H1 (cell line): ENCODE data around the gene ADGRL3. TPM values are rescaled to one million over a fixed set of nuclear protein-coding genes. Genes with fewer than 3 reads are reported as not detected.

Experiments
- ASH2L ChIP-seq: fragments of 200-600, 300-600 bp; sonication (generic); IDR thresholded peaks from one replicate; pipeline ENCODE4 v1.7.1; 2017; ENCODE audit warnings: low read length
- ATF2 ChIP-seq: IDR thresholded peaks from 2 replicates; pipeline ENCODE4 v1.6.1; 2012; ENCODE audit warnings: low read length, inconsistent platforms
- BACH1 ChIP-seq: IDR thresholded peaks from 2 replicates; pipeline ENCODE4 v1.6.1; 2012; ENCODE audit warnings: low read length, improper control_type of control experiment
- BRCA1 ChIP-seq: IDR thresholded peaks from 2 replicates; pipeline ENCODE4 v1.6.1; 2012; ENCODE audit warnings: low read depth, low read length, improper control_type of control experiment
- CBX5 ChIP-seq: fragments of 300-800, 300-1000 bp; sonication (generic); IDR thresholded peaks from 2 replicates; pipeline ENCODE4 v1.7.1; 2016; ENCODE audit warnings: antibody characterized with exemption, low read length, low read depth
- CHD2 ChIP-seq: IDR thresholded peaks from 2 replicates; pipeline ENCODE4 v1.6.1; 2012; ENCODE audit warnings: low read length, improper control_type of control experiment
- CREB1 ChIP-seq: IDR thresholded peaks from 2 replicates; pipeline ENCODE4 v1.6.1; 2012; ENCODE audit warnings: inconsistent platforms
- EGR1 ChIP-seq: IDR thresholded peaks from 2 replicates; pipeline ENCODE4 v1.6.1; 2011; ENCODE audit warnings: low read depth, low read length, borderline replicate concordance
- EZH2 ChIP-seq: fragments of 200-600 bp; sonication (generic); IDR thresholded peaks from 2 replicates; pipeline ENCODE4 v1.7.1; 2012; ENCODE audit warnings: low read depth, mild to moderate bottlenecking, moderate library complexity, low read length, inconsistent platforms; ENCODE audit not compliant: severe bottlenecking
- GABPA ChIP-seq: IDR thresholded peaks from 2 replicates; pipeline ENCODE4 v1.6.1; 2011; ENCODE audit warnings: mild to moderate bottlenecking, low read length, moderate library complexity, borderline replicate concordance; ENCODE audit not compliant: insufficient read depth
- HDAC6 ChIP-seq: IDR thresholded peaks from one replicate; pipeline ENCODE4 v1.7.1; 2012; ENCODE audit warnings: low read depth, mild to moderate bottlenecking, inconsistent platforms, low read length, moderate library complexity
- JUND ChIP-seq: IDR thresholded peaks from 2 replicates; pipeline ENCODE4 v1.6.1; 2011; ENCODE audit warnings: mild to moderate bottlenecking, improper control_type of control experiment, low read length
- KDM5A ChIP-seq: fragments of 200-600 bp; IDR thresholded peaks from 2 replicates; pipeline ENCODE4 v1.7.1; 2012; ENCODE audit warnings: mild to moderate bottlenecking, low read length, inconsistent platforms, mixed read lengths
- MAFK ChIP-seq: IDR thresholded peaks from 2 replicates; pipeline ENCODE4 v1.6.1; 2012; ENCODE audit warnings: low read depth, mild to moderate bottlenecking, improper control_type of control experiment, low read length
- POLR2A ChIP-seq, 2 experiments: IDR thresholded peaks; 1 replicate in 1 of 2; 2 replicates in 1 of 2; pipeline ENCODE4 v1.6.1; 2011; ENCODE audit warnings: low read depth in 2 of 2, low read length in 2 of 2, mild to moderate bottlenecking in 2 of 2; ENCODE audit errors: control extremely low read depth in 1 of 2
- POLR2AphosphoS5 ChIP-seq: IDR thresholded peaks from 2 replicates; pipeline ENCODE4 v1.6.1; 2011; ENCODE audit warnings: low read depth, low read length
- POU5F1 ChIP-seq: IDR thresholded peaks from 2 replicates; pipeline ENCODE4 v1.6.1; 2011; ENCODE audit warnings: low read depth, mild to moderate bottlenecking, low read length, moderate library complexity
- RFX5 ChIP-seq: IDR thresholded peaks from 2 replicates; pipeline ENCODE4 v1.6.1; 2011; ENCODE audit warnings: low read depth, low read length, improper control_type of control experiment, borderline replicate concordance
- RXRA ChIP-seq: IDR thresholded peaks from 2 replicates; pipeline ENCODE4 v1.6.1; 2011; ENCODE audit warnings: low read depth, mild to moderate bottlenecking, low read length, moderate library complexity; ENCODE audit not compliant: insufficient read depth
- SAP30 ChIP-seq: fragments of 300-600 bp; sonication (generic); IDR thresholded peaks from 2 replicates; pipeline ENCODE4 v1.7.1; 2012; ENCODE audit warnings: low read length, moderate library complexity, mild to moderate bottlenecking, inconsistent platforms; ENCODE audit not compliant: insufficient read depth, insufficient replicate concordance
- SIX5 ChIP-seq: IDR thresholded peaks from 2 replicates; pipeline ENCODE4 v1.6.1; 2011; ENCODE audit warnings: mild to moderate bottlenecking, low read depth, low read length
- SP2 ChIP-seq: IDR thresholded peaks from 2 replicates; pipeline ENCODE4 v1.6.1; 2012; ENCODE audit warnings: mild to moderate bottlenecking, low read length, inconsistent platforms
- SP4 ChIP-seq: IDR thresholded peaks from 2 replicates; pipeline ENCODE4 v1.6.1; 2012; ENCODE audit warnings: low read length, inconsistent platforms
- SRF ChIP-seq: IDR thresholded peaks from 2 replicates; pipeline ENCODE4 v1.6.1; 2011; ENCODE audit warnings: mild to moderate bottlenecking, low read depth, low read length, moderate library complexity
- YY1 ChIP-seq: IDR thresholded peaks from 2 replicates; pipeline ENCODE4 v1.6.1; 2011; ENCODE audit warnings: low read depth, mild to moderate bottlenecking, low read length
- polyA plus RNA-seq, 7 experiments: library from polyadenylated mRNA; depleted of rRNA in 3 of 7; stranded (reverse) in 5 of 7; unstranded in 2 of 7; fragments of >200 nt in 5 of 7; fragments of 200-250 nt in 2 of 7; gene quantifications; 1 replicate in 5 of 7; 2 replicates in 1 of 7; 4 replicates in 1 of 7; pipeline versions ENCODE4 v1.2.1 to v1.2.3, GENCODE V29; 2011 to 2013; ENCODE audit warnings: missing spikeins in 2 of 7, mixed read lengths in 2 of 7
- total RNA-seq: library from RNA; stranded (reverse); fragmentation: NEBNext Ultra II Directional; extraction: Animal tissue kit (Norgen Biotek cat#: 25700); gene quantifications from 2 replicates; pipeline ENCODE4 v1.2.1, GENCODE V29; 2021
- TF ChIP-seq, protein P1 (sequence below): IDR thresholded peaks from 2 replicates; pipeline ENCODE4 v1.6.1; 2012; ENCODE audit warnings: inconsistent platforms

ADGRL3 gene
- total and polyA plus RNA-seq, 2 of the 8 experiments (the other 6 are each of a cell fraction or from before 2014, with no cell fraction given): 6.6 to 13.0 TPM

- TF ChIP-seq ASH2L (peak; percentile 38), POLR2AphosphoS5 (no peak), CREB1 (0 out of 2 replicates have a peak, but pooled peaks have one; percentile 8), CBX5 (no peak), ATF2 (no peak), SAP30 (no peak), EGR1 (no peak), SP2 (no peak), EZH2 (no peak), SP4 (no peak), MAFK (no peak), SIX5 (no peak), JUND (no peak), GABPA (no peak), RFX5 (no peak), YY1 (no peak), POU5F1 (peak; percentile 91), KDM5A (no peak), SRF (no peak), RXRA (no peak), BACH1 (no peak), BRCA1 (no peak), POLR2A (IDR thresholded peaks at IDR 0.05; ENCODE audit: control extremely low read depth in 1 of 2, low read depth in 2 of 2, low read length in 2 of 2) (no peak), CHD2 (no peak), HDAC6 (no peak)
- TF ChIP-seq, protein P1, sequence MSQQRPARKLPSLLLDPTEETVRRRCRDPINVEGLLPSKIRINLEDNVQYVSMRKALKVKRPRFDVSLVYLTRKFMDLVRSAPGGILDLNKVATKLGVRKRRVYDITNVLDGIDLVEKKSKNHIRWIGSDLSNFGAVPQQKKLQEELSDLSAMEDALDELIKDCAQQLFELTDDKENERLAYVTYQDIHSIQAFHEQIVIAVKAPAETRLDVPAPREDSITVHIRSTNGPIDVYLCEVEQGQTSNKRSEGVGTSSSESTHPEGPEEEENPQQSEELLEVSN: no peak
Measured at GRCh38 chr4:61853041-61853440, 652.9 kb downstream of the ADGRL3 start (continued).
